Cerebellar nuclear complex (tissue), 1 donor: Measurements from ENCODE around the gene ARAP2.

Source experiments
- DNase-seq, 2 experiments: peaks; one replicate each; lab custom pipeline; 2025; lab: John Stamatoyannopoulos, UW

ARAP2 gene

DNA sequence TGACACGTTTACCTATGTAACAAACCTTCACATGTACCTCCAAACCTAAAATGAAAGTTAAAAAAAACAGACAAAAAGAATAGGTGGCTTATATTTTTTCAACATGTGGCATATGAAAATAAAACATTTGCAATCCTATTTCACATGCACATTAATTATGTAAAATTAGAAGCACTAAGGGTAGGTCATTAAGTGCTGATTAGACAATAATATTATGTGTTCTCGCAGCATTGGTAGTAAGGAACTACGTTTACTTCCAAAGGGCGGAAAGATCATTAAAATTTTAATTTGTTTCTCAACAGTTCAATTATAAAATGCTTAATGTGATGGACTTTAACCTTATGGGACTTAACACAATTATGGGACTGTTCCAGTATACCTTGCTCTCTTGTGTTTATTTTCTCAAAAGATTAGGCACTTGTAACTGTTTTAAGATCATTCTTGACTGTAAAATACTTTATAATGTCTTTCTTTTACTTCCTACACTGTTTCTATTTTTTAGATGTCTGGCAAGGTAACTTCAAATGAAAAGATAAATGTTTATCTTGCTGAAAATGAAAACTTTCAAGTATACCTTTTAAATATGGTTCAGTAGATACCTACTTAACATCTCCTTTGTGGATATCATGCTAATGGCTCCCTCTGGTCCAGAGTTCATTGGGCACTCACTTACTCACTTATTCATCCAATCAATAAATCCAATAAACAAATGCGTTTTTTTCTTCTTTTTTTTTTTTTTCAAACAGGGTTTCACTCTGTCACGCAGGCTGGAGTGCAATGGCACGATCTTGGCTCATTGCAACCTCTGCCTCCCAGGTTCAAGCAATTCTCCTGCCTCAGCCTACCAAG, 202.0 kb downstream of the ARAP2 start:
- DNase-seq, result no peak

DNA sequence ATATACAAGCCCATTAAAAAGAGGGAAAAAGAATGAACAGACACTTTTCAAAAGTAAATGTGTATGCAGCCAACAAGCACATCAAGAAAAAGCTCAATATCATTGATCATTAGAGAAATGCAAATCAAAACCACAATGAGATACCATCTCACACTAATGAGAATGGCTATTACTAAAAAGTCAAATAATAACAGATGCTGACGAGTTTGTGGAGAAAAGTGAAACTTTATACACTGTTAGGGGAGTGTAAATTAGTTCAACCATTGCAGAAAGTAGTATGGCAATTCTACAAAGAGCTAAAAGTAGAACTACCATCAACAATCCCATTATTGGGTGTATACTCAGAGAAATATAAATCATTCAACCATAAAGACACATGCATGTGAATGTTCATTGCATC, 203.0 kb downstream of the ARAP2 start:
- DNase-seq, result no peak

DNA sequence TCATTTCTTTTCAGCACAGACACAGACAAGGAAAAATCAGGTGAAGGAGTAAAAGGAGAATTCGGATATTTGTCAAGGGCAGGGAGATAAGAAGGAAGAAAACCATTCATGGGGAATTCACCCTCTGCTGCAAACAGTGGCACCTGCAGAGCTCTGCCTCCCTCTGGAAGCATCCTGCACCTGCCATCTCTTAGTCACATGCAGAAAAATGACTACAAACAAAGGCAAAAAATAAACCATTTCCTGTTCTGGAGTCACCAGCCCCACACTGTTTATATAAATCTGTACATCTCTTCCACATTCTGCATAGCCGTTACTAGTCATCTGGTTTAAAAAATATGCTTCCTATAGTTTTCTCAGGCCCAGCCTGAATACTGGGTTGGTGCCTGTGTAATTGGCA, 205.3 kb downstream of the ARAP2 start:
- no peak for DNase-seq

DNA sequence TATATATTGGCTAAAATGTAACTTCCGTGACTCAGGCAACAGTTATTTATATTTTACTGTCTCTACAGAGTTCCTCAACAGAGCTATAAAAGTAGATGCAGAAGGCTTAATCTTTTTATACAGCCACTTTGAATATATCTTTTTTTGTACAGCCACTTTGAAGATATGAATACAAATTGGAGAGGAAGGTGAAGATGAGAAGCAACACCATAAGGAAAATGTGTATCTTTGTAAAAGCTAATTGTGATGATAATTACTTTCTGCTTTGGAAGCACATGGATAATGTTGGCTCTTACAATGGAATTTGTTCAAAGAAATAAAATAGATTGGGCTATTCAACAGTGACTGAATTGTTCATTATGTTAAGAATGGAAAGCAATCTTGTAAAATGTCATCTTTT, 205.8 kb downstream of the ARAP2 start:
- no peak for DNase-seq

DNA sequence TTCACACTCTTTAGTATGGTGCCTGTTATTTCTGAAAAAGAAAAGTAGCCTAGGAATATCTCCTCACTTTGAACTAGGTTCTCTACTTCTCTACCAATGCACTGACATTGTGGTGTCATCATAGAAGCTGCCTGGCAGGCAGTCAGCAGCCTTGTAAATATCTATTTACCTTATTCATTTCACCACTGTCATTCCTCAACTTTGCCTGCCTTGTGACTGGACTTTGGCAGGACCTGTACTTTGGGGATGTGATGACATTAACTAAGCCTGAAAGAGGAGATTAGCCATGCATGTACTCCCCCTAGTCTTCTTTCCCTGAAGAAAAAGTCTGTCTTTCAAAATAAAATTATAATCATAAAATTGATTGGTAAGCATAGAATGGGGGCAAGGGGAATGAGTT, 207.2 kb downstream of the ARAP2 start:
- DNase-seq, result no peak

DNA sequence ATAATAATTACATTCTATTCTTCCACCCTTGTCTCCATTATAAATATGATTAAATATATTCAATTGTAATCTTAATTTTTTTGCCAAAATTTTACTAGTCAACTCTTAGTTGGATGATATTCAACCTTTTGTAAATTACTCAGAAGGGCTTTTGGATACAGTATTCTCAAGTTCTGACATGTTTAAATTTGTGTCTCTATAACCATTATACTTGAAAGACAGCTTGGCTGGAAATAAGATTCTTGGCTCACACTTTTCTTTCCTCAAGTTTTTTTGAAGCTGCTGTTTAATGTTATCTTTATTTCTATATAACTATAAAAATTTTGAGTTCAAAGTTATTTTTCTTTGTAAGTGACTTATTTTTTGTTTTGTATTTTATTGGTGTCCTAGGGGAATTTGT, 214.4 kb downstream of the ARAP2 start:
- DNase-seq, result no peak

DNA sequence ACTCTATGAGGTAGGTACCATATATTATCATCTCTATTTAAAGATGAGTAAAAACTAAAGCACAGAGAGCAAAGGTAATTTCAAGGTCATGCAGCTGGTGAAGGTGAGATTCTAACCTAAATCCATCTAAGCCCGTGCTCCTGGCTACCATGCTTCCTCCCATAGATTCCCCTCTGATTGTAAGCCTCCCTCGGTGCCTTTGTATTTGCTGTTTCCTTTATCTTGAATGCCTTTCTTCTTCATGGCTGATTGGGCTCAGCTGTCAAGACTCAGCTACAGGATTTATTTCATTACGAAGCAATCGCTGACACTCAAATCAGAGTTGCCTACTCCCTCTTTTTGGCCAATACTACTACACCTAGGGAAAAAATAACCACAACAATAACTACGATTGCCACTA, 217.1 kb downstream of the ARAP2 start:
- DNase-seq, result no peak

DNA sequence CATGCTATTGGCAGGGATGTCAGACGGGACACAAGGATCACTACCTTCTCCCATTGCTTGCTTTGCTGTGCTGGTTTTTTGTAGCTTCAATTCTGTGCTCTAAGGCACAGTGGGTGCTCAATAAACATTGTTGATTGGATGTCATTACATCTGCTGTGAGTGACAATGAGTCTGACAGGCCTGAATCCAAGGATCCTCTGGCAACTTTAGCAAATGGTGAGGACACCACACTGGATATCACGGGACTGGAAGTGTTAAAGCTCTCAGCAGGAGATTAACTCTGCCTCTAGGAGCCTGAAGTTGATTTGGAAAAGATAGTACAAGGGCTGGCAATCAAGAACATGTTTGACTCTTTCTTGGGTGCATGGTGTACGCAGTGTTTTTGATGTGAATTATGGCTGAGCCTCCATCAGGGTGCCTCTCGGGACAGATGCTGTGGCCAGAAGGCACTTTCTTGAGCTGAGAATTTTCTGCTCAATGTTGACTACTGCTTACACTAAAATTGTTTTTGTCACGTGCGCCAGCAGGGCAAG, 217.9 kb downstream of the ARAP2 start:
- DNase-seq, result no peak

DNA sequence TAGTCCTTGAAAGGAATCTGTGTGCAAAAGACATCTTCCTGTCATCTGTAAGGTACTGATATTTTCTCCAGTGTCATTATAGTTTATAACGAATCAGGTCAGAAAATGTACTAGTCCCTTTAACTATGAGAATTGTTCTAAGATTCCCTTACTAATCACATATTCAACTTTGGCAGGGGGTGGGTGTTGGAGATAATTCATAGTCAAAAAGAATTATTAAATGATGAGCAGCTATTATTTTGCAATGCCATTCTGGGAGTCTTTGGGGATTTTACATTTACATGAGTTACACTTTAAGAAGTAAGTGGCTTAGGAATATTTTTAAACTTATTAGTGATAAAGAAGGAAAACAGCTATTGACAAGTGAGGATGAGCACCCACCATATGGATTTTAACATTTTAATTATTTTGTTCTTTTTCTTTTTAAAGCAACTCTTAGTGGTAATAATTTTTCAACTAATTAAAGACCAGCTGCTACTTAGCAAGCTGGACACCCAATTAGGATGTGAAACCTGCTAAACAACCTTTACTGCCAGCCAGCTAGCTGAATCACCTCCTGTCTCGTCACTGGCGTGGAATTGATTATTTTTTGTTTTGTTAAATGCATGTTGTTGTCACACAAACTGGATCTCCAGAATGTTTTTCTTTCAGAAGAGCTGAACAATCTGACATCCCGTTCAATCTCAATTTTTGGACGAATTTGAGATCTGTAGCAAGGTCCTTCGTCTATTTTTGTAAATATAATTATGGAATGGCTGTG, 219.2 kb downstream of the ARAP2 start:
- DNase-seq, result no peak

DNA sequence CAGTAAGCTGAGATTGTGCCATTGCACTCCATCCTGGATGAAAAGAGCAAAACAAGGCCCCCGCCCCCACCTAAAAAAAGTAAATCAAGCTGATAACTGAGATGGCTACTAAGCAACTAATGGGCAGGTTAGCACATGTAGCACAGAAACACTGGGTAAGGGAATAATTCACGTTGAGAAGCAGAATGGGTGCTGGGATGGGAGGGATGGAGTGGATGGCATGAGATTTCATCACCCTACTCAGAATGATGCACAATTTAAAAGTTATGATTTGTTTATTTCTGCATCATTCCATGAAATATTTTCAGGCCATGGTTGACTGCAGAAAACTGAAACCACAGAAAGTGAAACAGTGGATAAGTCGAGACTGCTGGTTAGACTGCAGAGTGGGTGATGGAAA, 224.0 kb downstream of the ARAP2 start:
- no peak for DNase-seq
